HL-60/S4 treated with phorbol 12-myristate 13-acetate at 8.2 ng/mL for 4 days and 3 days (cell line): Measurements from ENCODE around the gene STBD1.
"Not testable (repeated sequence)": the region's sequence is repeated elsewhere in the genome, so short reads cannot be mapped to it uniquely, and the experiment has no call there.

ENCODE experiments used
- in situ Hi-C: fragments of 300-500 bp; cut with MboI; formaldehyde crosslinking; loops from 2 replicates; pipeline ENCODE4 v1.15.0; 2022; ENCODE audit warnings: low sequenced_read_pairs

Gene STBD1

GRCh38 chr4:76315267-76315918 lies 8.9 kb downstream of the STBD1 start:
- in situ Hi-C loops, result no loop called here

GRCh38 chr4:76316131-76316530 lies 9.6 kb downstream of the STBD1 start:
- in situ Hi-C loops, result no loop called here

GRCh38 chr4:76322236-76322635 lies 15.7 kb downstream of the STBD1 start:
- in situ Hi-C loops, result no loop called here

GRCh38 chr4:76325072-76325471 lies 18.5 kb downstream of the STBD1 start:
- in situ Hi-C loops, result no loop called here

- in situ Hi-C loops, result no loop called here
Observed at GRCh38 chr4:76326515-76326914, 20.0 kb downstream of the STBD1 start.

GRCh38 chr4:76334885-76335284 lies 28.4 kb downstream of the STBD1 start:
- in situ Hi-C loops, result no loop called here

GRCh38 chr4:76339364-76339763 lies 32.8 kb downstream of the STBD1 start:
- in situ Hi-C loops, result no loop called here

- in situ Hi-C loops, result no loop called here
Observed at GRCh38 chr4:76341063-76341462, 34.5 kb downstream of the STBD1 start.

- in situ Hi-C loops, result no loop called here
Observed at GRCh38 chr4:76342191-76342590, 35.7 kb downstream of the STBD1 start.

- in situ Hi-C loops, result no loop called here
Observed at GRCh38 chr4:76342803-76343202, 36.3 kb downstream of the STBD1 start.

- in situ Hi-C loops, result no loop called here
Observed at GRCh38 chr4:76354517-76355473, 48.3 kb downstream of the STBD1 start.

GRCh38 chr4:76357981-76358380 lies 51.4 kb downstream of the STBD1 start:
- in situ Hi-C loops, result no loop called here

GRCh38 chr4:76359881-76360466 lies 53.4 kb downstream of the STBD1 start:
- in situ Hi-C loops, result not testable (repeated sequence)
